HCT116 (cell line): ENCODE data around the gene HGS. TPM values are rescaled to one million over a fixed set of nuclear protein-coding genes. Genes with fewer than 3 reads are reported as not detected.

Experiments
- ATAC-seq: fragments of 200-7000 bp; cut with Tn5 transposase; 2 replicates; pipeline ENCODE4 v1.9.1; 2020; ENCODE audit warnings: mild to moderate bottlenecking, moderate library complexity
- BruUV-seq: library from RNA; stranded (reverse); fragments of 400-500 nt; replicated peaks from 2 replicates; lab custom pipeline; 2021; lab: Mats Ljungman, UMichigan
- CTCF ChIA-PET: fragments of 300-600 bp; sonication (Branson Sonifier 250); formaldehyde crosslinking; loops from one replicate; lab custom pipeline; 2021; ENCODE audit warnings: antibody characterized with exemption; lab: Charles Lee
- POLR2A ChIA-PET: fragments of 300-600, 350-600 bp; sonication (Branson Sonifier 250); formaldehyde crosslinking; loops from one replicate; lab custom pipeline; 2021; ENCODE audit warnings: antibody characterized with exemption; lab: Charles Lee
- RAD21 ChIA-PET, 2 experiments: fragments of 300-600 bp; sonication (Branson Sonifier 250); formaldehyde crosslinking; loops; one replicate each; lab custom pipeline; 2023; ENCODE audit warnings: low total read pairs in 2 of 2; ENCODE audit not compliant: uncharacterized antibody in 2 of 2, unreplicated experiment in 2 of 2, low non-redundant PET in 1 of 2; lab: Charles Lee
- DNase-seq: peaks from one replicate; pipeline ENCODE4 v3.0.0-alpha.2; 2010; ENCODE audit warnings: low read depth, low spot score
- H2AFZ ChIP-seq: fragments of 200-600 bp; shearing (Covaris generic), sonication (generic); 2 replicates; pipeline ENCODE4 v1.6.1; 2017; ENCODE audit warnings: low read depth, mixed run types, mixed read lengths, antibody characterized with exemption, low read length; ENCODE audit not compliant: poor library complexity, severe bottlenecking
- H3K27ac ChIP-seq: 2 replicates; pipeline ENCODE4 v1.5.1; 2012; ENCODE audit warnings: low read depth, low read length
- H3K27me3 ChIP-seq: fragments of 200-600 bp; sonication (generic); 2 replicates; pipeline ENCODE4 v1.6.1; 2016; ENCODE audit warnings: mixed run types, low read length, mixed read lengths; ENCODE audit not compliant: insufficient read depth
- H3K36me3 ChIP-seq, 2 experiments: fragments of 200-500 bp in 1 of 2; fragments of 200-600 bp in 1 of 2; sonication (Bioruptor generic) in 1 of 2; sonication (generic) in 1 of 2; 2 replicates each; pipeline versions ENCODE4 v1.5.1 to v1.6.1; 2014 to 2016; ENCODE audit warnings: low read length in 2 of 2, inconsistent platforms in 1 of 2, mixed read lengths in 1 of 2, mixed run types in 1 of 2; ENCODE audit not compliant: insufficient read depth in 2 of 2, control insufficient read depth in 1 of 2
- H3K4me1 ChIP-seq, 2 experiments: fragments of 200-600 bp in 1 of 2; sonication (generic) in 1 of 2; 2 replicates each; pipeline versions ENCODE4 v1.5.1 to v1.6.1; 2012 to 2017; ENCODE audit warnings: low read length in 2 of 2, inconsistent platforms in 1 of 2, mild to moderate bottlenecking in 1 of 2, mixed read lengths in 1 of 2, mixed run types in 1 of 2, moderate library complexity in 1 of 2; ENCODE audit not compliant: insufficient read depth in 2 of 2, control insufficient read depth in 1 of 2
- H3K4me2 ChIP-seq: fragments of 200-600 bp; sonication (generic); 2 replicates; pipeline ENCODE4 v1.6.1; 2017; ENCODE audit warnings: mixed run types, low read length, mixed read lengths
- H3K4me3 ChIP-seq, 2 experiments: fragments of 200-600 bp in 1 of 2; sonication (generic) in 1 of 2; replicated peaks in 1 of 2; 2 replicates each; pipeline ENCODE4 v1.5.1; 2011 to 2016; ENCODE audit warnings: low read length in 2 of 2, control low read depth in 1 of 2, low read depth in 1 of 2, mild to moderate bottlenecking in 1 of 2, mixed read lengths in 1 of 2, mixed run types in 1 of 2
- H3K79me2 ChIP-seq: fragments of 200-600 bp; sonication (generic); 2 replicates; pipeline ENCODE4 v1.6.1; 2017; ENCODE audit warnings: mild to moderate bottlenecking, mixed run types, low read length, moderate library complexity, mixed read lengths; ENCODE audit not compliant: insufficient read depth
- H3K9ac ChIP-seq: fragments of 200-600 bp; sonication (generic); 2 replicates; pipeline ENCODE4 v1.6.1; 2016; ENCODE audit warnings: low read length, mixed read lengths
- H3K9me2 ChIP-seq: fragments of 200-600 bp; sonication (generic), shearing (Covaris generic); 2 replicates; pipeline ENCODE4 v1.6.1; 2017; ENCODE audit warnings: mixed run types, mild to moderate bottlenecking, moderate library complexity; ENCODE audit not compliant: insufficient read depth
- H3K9me3 ChIP-seq, 2 experiments: fragments of 200-500 bp in 1 of 2; fragments of 200-600 bp in 1 of 2; sonication (Bioruptor generic) in 1 of 2; sonication (generic) in 1 of 2; 2 replicates each; pipeline ENCODE4 v1.6.1; 2014 to 2017; ENCODE audit warnings: low read length in 2 of 2, mixed read lengths in 2 of 2, inconsistent platforms in 1 of 2, low read depth in 1 of 2, mild to moderate bottlenecking in 1 of 2, mixed run types in 1 of 2, moderate library complexity in 1 of 2; ENCODE audit not compliant: control insufficient read depth in 1 of 2, insufficient read depth in 1 of 2
- H4K20me1 ChIP-seq: fragments of 200-600 bp; sonication (generic), shearing (Covaris generic); 2 replicates; pipeline ENCODE4 v1.6.1; 2017; ENCODE audit warnings: mixed run types, mild to moderate bottlenecking, moderate library complexity; ENCODE audit not compliant: insufficient read depth
- CTCF ChIP-seq, 3 experiments: fragments of 200-600 bp in 1 of 3; sonication (generic) in 1 of 3; IDR thresholded peaks in 2 of 3; conservative IDR thresholded peaks in 1 of 3; 2 replicates each; pipeline ENCODE4 v1.5.1; 2012 to 2017; ENCODE audit warnings: low read depth in 2 of 3, low read length in 2 of 3, antibody characterized with exemption in 1 of 3, borderline replicate concordance in 1 of 3, control low read depth in 1 of 3, mild to moderate bottlenecking in 1 of 3, mixed read lengths in 1 of 3, mixed run types in 1 of 3, moderate library complexity in 1 of 3; ENCODE audit not compliant: insufficient read depth in 1 of 3
- ELF1 ChIP-seq: IDR thresholded peaks from 2 replicates; pipeline ENCODE4 v1.6.1; 2012; ENCODE audit warnings: low read depth, borderline replicate concordance
- EZH2 ChIP-seq: fragments of 200-600 bp; sonication (generic); IDR thresholded peaks from 2 replicates; pipeline ENCODE4 v1.6.1; 2017; ENCODE audit warnings: antibody characterized with exemption, mixed run types
- JUND ChIP-seq: IDR thresholded peaks from 2 replicates; pipeline ENCODE4 v1.6.1; 2012
- POLR2AphosphoS5 ChIP-seq: IDR thresholded peaks from 2 replicates; pipeline ENCODE4 v1.6.1; 2011; ENCODE audit warnings: mild to moderate bottlenecking, low read depth, low read length, moderate library complexity
- REST ChIP-seq: IDR thresholded peaks from 2 replicates; pipeline ENCODE4 v1.6.1; 2012; ENCODE audit warnings: low read depth
- SIN3A ChIP-seq: IDR thresholded peaks from 2 replicates; pipeline ENCODE4 v1.6.1; 2012; ENCODE audit warnings: low read depth
- intact Hi-C: fragments of 100-400 bp; cut with micrococcal nuclease; formaldehyde crosslinking; loops from 2 replicates; pipeline ENCODE4 v1.10.0; 2022
- total RNA-seq: library from RNA; stranded (reverse); gene quantifications from one replicate; pipeline ENCODE4 v1.2.1, GENCODE V29; 2021; ENCODE audit not compliant: unreplicated experiment
- TF ChIP-seq, protein P1 (sequence below): IDR thresholded peaks from 2 replicates; pipeline ENCODE4 v1.6.1; 2011; ENCODE audit warnings: mild to moderate bottlenecking, low read length, moderate library complexity; ENCODE audit not compliant: insufficient replicate concordance; ENCODE audit errors: extremely low read depth

The HGS gene
- total RNA-seq, 1 experiment from 2014 or later = 231 TPM

- ATAC-seq = no peak
- no TSS peak for BruUV-seq
- CTCF ChIA-PET = no interaction called here
These were observed 35.1 kb upstream of the HGS start for GRCh38 chr17:81648707-81649085.

More at GRCh38 chr17:81648707-81649085, 35.1 kb upstream of the HGS start:
- Histone ChIP-seq H4K20me1 (no peaks in the 10 kb centered on the region), H3K9ac (no peak overlapping the region), H3K79me2 (no peaks in the 10 kb centered on the region), H3K4me1 (peaks cover 7 to 19% of the 10 kb centered on the region in 2 experiments; a peak in 3 of 4 replicates), H3K27ac (no peak overlapping the region), H3K9me2 (no peaks in the 10 kb centered on the region), H3K36me3 (no peaks in the 10 kb centered on the region), H3K4me2 (no peak overlapping the region), H3K27me3 (no peaks in the 10 kb centered on the region), H2AFZ (no peak overlapping the region), H3K4me3 (no peak overlapping the region), H3K9me3 (peaks cover 0 to 5% of the 10 kb centered on the region in 2 experiments; a peak in 1 of 4 replicates)
- DNase-seq = no peak
- TF ChIP-seq JUND (no peak), POLR2AphosphoS5 (no peak), EZH2 (no peak), CTCF (IDR thresholded peaks at IDR 0.05 in 2 of 3, conservative IDR thresholded peaks at IDR 0.05 in 1 of 3; ENCODE audit: borderline replicate concordance in 1 of 3, insufficient read depth in 1 of 3, low read depth in 2 of 3, low read length in 2 of 3) (no peak), ELF1 (no peak), SIN3A (no peak), REST (no peak)
- TF ChIP-seq, protein P1, sequence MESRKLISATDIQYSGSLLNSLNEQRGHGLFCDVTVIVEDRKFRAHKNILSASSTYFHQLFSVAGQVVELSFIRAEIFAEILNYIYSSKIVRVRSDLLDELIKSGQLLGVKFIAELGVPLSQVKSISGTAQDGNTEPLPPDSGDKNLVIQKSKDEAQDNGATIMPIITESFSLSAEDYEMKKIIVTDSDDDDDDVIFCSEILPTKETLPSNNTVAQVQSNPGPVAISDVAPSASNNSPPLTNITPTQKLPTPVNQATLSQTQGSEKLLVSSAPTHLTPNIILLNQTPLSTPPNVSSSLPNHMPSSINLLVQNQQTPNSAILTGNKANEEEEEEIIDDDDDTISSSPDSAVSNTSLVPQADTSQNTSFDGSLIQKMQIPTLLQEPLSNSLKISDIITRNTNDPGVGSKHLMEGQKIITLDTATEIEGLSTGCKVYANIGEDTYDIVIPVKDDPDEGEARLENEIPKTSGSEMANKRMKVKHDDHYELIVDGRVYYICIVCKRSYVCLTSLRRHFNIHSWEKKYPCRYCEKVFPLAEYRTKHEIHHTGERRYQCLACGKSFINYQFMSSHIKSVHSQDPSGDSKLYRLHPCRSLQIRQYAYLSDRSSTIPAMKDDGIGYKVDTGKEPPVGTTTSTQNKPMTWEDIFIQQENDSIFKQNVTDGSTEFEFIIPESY = no peak
- intact Hi-C loops = no loop called here
- POLR2A ChIA-PET = no interaction called here
- RAD21 ChIA-PET = no interaction called here
